ENCODE measurements around the gene MISP. TPM values are rescaled to one million over a fixed set of nuclear protein-coding genes. Genes with fewer than 3 reads are reported as not detected.
"Not testable (repeated sequence)": the region's sequence is repeated elsewhere in the genome, so short reads cannot be mapped to it uniquely, and the experiment has no call there.

MISP gene
- not detected in 2 replicates for total RNA-seq

GRCh38 chr19:750640-751423 is at the start of gene MISP:
MISP (plus strand) TSS chr19:751112; CDS start chr19:756947, 5,835 bp downstream.
- no peak for DNase-seq (ENCODE audit: low read depth in 2 of 2)

DNA sequence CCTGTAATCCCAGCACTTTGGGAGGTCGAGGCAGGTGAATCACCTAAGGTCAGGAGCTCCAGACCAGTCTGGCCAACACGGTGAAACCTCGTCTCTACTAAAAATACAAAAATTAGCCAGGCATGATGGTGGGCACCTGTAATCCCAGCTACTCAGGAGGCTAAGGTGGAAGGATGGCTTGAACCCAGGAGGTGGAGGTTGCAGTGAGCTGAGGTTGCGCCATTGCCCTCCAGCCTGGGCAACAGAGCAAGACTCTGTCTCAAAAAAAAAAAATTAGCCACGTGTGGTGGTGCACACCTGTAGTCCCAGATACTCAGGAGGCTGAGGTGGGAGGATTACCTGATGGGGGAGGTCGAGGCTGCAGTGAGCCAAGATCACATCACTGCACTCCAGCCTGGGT is 48.1 kb upstream of the MISP start:
- DNase-seq (ENCODE audit: low read depth in 2 of 2) = not testable (repeated sequence)

DNA sequence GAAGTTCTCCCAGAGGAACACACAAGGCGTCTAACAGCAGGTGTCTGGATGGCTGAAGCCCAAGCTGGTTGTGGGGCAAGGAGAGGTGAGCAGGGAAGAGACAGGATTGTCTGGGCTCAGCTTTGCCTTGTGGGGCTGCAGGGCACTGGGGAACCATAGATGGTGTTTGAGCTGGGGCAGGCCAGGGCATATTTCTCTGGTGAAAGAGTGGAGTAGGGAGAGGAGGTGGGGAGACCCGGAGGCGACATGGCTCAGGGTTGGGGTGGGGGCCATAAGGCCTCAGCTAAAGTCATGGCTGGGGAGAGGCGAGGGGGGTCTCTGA is 47.6 kb upstream of the MISP start:
- DNase-seq (ENCODE audit: low read depth in 2 of 2) = no peak

DNA sequence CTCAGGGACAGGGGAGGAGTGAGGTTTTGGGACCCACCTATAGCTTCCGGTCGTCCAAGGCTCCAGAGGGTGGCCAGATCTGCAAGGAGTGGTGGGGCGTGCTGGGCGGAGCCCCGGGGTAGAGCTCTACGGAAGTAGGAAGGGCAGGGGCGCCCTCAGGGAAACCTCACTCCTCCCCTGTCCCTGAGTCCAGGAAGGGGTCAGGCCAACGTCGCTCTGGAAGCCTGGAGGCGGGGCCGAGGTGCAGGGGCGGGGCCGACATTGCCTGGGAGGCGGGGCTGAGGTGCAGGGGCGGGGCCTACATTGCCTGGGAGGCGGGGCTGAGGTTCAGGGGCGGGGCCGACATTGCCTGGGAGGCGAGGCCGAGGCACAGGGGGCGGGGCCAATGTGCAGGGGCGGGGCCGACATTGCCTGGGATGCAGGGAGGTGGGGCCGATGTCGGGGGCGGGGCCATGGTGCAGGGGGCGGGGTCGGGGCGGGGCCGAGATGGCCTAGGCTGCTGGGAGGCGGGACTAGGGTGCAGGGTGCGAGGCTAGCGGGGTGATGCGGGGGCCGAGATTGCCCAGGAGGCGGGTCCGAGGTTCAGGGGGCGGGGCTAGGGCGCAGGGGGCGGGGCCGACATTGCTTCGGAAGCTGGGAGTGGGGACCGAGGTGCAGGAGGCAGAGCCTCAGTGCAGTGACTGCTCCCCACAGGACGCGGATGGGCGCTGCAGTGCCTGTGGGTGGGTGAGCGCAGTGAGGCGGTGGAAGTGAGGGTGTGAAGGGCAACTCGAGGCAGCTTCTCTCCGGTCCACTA is 47.1 kb upstream of the MISP start:
- DNase-seq (ENCODE audit: low read depth in 2 of 2) = peak in 1 of 2 donors; percentile 64

GRCh38 chr19:704447-704741 is 46.5 kb upstream of the MISP start:
- DNase-seq (ENCODE audit: low read depth in 2 of 2) = no peak

- peak in 1 of 2 donors; percentile 24 for DNase-seq (ENCODE audit: low read depth in 2 of 2)
Observed at GRCh38 chr19:708154-709143, 42.5 kb upstream of the MISP start, which contains the start of gene PALM. PALM (plus strand) TSS chr19:708935; CDS start chr19:709147, 212 bp downstream.

DNA sequence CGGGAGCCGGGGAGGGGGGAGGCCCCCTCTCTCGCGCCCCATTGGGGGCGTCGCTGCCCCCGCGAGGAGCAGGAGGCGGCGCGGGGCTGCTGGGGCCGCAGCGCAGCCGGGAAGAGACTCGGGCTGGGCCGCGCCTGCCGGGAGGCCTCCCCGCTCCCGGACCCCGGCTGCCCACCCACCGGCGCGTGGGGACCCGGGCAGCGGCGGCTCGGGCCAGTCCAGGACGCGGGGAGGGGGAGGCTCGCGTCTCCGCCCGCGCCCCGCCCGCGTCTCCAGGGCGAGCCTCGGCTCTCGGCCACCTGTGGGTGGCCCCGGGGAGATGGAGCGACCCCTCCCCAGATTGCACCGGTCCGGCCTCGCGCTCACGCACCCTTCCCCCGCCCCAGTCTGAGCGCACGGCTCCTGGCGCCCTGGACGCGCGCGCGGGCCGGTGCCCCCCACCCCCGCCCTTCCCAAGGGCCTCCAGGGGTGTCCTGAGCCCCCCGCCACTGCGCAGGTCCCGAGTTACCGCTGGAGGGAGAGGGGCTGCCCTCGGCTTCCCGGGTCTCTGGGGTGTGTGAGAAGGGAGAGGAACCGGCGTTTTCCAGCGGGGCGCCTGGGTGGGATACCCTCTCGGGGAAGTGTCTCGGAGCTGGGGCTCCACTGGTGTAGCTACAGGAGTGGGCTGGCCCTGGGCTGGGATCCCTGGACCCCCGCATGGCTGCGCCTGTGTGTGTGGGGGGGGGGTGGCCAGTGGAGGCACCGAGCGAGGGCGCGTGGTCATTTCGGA is 41.5 kb upstream of the MISP start:
- DNase-seq (ENCODE audit: low read depth in 2 of 2) = no peak

GRCh38 chr19:709965-710571 is 40.8 kb upstream of the MISP start:
- DNase-seq (ENCODE audit: low read depth in 2 of 2) = no peak

GRCh38 chr19:710767-711166 is 40.1 kb upstream of the MISP start:
- no peak for DNase-seq (ENCODE audit: low read depth in 2 of 2)

GRCh38 chr19:711254-711653 is 39.7 kb upstream of the MISP start:
- DNase-seq (ENCODE audit: low read depth in 2 of 2) = no peak

DNA sequence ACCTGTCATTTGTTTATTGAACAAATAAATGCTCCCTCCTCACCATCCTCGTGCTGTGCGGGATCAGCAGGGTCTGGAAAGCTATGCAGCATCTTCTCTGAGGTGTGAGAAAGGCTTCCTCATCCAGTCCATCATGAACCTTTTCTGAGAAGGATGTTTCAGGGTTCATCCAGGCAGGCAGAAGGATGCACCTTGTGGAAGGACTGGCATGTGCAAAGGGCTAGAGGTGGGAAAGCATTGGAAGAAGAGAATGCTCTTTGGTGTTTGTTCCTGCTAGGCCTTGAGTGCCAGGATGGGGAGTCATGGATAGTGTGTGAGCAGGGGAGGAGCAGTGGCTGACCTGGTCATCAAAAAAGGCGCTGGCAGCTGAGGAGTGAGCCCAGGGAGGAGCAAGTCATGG is 35.6 kb upstream of the MISP start:
- DNase-seq (ENCODE audit: low read depth in 2 of 2) = no peak

DNA sequence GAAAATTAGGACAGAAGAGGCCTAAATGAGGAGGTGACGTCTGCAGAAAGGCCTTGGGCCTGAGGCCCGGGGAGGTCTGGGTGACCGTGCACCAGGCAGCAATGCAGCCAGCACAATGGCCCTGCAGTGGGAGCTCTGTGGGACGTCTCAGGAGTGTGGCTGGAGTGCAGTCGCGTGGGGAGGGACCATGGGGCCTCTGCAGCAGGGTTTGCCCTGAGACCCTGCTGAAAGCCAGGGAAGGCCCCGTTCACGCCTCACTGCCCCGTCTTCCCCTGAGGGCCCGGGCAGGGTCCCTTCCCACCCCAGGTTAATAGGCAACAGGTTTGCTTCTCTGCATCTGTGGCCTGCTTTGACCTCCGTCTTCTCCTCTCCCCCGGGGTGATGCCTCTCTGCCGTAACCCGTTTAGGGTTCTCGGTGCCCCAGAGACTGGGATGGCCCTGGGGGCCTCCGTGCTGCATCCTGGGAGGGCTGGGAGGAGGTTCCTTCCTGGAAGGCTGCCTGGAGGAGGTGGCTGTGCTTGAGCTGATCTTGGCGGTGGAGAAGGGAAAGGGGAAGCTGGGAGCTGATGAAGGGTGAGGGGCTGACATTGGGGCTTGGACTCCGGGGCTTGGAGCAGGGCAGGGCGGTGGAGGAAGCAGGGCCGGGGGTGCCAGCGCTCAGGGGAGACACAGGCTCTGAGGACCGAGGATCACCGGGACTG is 32.5 kb upstream of the MISP start:
- no peak for DNase-seq (ENCODE audit: low read depth in 2 of 2)

- no peak for DNase-seq (ENCODE audit: low read depth in 2 of 2)
Observed at GRCh38 chr19:718991-719512, 31.9 kb upstream of the MISP start.

- no peak for DNase-seq (ENCODE audit: low read depth in 2 of 2)
Observed at GRCh38 chr19:719636-720344, 31.1 kb upstream of the MISP start.

DNA sequence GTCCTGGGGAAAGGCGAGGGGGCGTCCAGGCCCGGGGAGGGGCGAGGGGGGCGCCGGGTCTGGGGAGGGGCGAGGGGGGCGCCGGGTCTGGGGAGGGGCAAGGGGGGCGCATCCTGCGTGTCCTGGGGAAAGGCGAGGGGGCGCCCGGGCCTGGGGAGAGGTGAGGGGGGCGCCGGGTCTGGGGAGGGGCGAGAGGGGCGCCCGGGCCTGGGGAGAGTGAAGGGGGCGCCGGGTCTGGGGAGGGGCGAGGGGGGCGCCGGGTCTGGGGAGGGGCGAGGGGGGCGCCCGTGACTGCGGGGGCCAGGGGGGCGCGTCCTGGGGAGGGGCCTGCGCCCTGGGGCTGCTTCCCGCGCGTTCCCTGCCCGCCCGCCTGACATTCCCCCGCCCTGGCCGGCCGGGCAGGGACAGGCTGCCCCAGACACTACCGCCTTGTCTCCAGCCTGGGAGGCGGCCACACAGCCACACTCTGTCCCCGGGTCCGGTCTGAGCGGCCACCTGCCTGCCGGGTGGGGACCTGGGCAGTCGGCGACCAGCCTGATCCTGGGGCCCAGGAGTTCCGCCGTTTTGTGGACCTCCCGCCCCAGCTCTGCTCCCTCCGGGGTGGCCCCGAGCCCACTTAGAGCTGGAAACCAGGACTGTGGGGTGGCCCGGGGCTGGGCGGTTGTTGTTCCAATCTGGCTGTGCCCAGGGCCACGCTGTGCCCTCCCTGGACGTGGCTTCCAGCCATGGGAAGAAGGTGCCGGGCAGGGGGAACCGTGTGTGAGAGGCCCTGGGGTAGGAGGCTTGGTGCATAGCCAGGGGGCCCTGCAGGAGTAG is 30.4 kb upstream of the MISP start:
- no peak for DNase-seq (ENCODE audit: low read depth in 2 of 2)

GRCh38 chr19:722553-723101 is 28.3 kb upstream of the MISP start:
- peak; percentile 20 to 36 for DNase-seq (ENCODE audit: low read depth in 2 of 2)

DNA sequence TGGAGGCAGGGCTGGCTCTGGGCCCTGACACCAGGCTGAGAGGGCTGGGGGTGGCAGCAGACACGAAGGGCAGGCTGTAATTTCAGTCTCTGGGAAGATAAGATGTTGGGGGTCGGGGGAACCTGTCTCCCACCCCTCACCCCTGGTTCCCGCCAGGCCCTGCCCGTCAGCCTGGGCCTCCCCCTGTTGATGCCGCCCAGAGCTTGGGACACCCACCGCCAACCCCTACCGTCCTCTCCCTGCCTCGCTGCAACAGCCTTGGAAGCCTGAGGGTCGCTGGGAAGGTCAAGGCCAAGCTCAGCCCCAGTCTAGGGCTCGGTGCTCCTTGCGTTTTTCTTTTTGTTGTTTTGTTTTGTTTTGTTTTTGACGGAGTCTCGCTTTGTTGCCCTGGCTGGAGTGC is 27.7 kb upstream of the MISP start:
- no peak for DNase-seq (ENCODE audit: low read depth in 2 of 2)

DNA sequence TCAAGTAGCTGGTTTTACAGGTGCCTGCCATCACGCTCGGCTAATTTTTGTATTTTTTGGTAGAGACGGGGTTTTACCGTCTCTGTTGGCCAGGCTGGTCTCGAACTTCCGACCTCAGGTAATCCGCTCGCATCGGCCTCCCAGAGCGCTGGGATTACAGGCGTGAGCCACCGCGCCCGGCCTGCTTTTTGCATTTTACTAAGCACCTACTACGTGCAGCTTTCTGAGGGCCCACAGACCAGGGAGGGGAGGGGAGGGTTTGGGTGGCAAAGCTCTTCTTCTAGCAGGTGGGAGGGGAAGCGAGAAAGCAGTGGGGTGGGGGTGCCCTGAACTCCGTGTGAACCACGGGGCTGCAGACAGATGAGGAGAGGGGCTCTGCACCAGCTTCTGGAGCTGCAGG is 27.2 kb upstream of the MISP start:
- no peak for DNase-seq (ENCODE audit: low read depth in 2 of 2)

All from dermis microvascular lymphatic vessel endothelial cell (primary cell).